HepG2 (cell line): Measurements from ENCODE around the gene TMEM273. TPM values are rescaled to one million over a fixed set of nuclear protein-coding genes. Genes with fewer than 3 reads are reported as not detected.

Source experiments
- ATAC-seq: fragments of 200-7000 bp; cut with Tn5 transposase; 3 replicates; pipeline ENCODE4 v1.9.1; 2020; ENCODE audit warnings: mild to moderate bottlenecking, moderate library complexity
- BruUV-seq: library from RNA; stranded (reverse); fragments of 400-500 nt; replicated peaks from 2 replicates; lab custom pipeline; 2021; lab: Mats Ljungman, UMichigan
- CTCF ChIA-PET: fragments of 300-600 bp; formaldehyde crosslinking; extraction: SDS; loops from one replicate; lab custom pipeline; 2021; ENCODE audit warnings: low total read pairs, inconsistent platforms, low intra/inter-chr PET ratio; lab: Yijun Ruan, JAX
- POLR2A ChIA-PET: fragments of 350-600 bp; sonication (Branson Sonifier 250); formaldehyde crosslinking; loops from one replicate; lab custom pipeline; 2020; ENCODE audit warnings: antibody characterized with exemption, inconsistent platforms; lab: Yijun Ruan, JAX
- DNase-seq: peaks from one replicate; pipeline ENCODE4 v3.0.0-alpha.2; 2015; ENCODE audit warnings: low spot score
- FAIRE-seq: peaks from 3 replicates; lab custom pipeline; 2011; peaks lifted over from hg19 to GRCh38; lab: Jason Lieb, UNC
- H2AFZ ChIP-seq: one replicate; pipeline ENCODE4 v1.6.1; 2011; ENCODE audit warnings: low read length, inconsistent platforms
- H3K27ac ChIP-seq: fragments of 300-600 bp; 3 replicates; pipeline ENCODE4 v1.8.0; 2011; ENCODE audit warnings: mixed run types, mild to moderate bottlenecking, mixed read lengths, low read length, inconsistent platforms; ENCODE audit not compliant: insufficient read depth; ENCODE audit errors: extremely low read length
- H3K27me3 ChIP-seq, 2 experiments: fragments of 200-600 bp in 1 of 2; 2 replicates in 1 of 2; 3 replicates in 1 of 2; pipeline versions ENCODE4 v1.6.0 to v1.8.0; 2011; ENCODE audit warnings: low read length in 2 of 2, mild to moderate bottlenecking in 2 of 2, moderate library complexity in 2 of 2, inconsistent platforms in 1 of 2; ENCODE audit not compliant: insufficient read depth in 2 of 2, control insufficient read depth in 1 of 2
- H3K36me3 ChIP-seq, 2 experiments: fragments of 200-600 bp in 1 of 2; replicated peaks in 1 of 2; 2 replicates in 1 of 2; 3 replicates in 1 of 2; pipeline versions ENCODE4 v1.5.1 to v1.8.0; 2011; ENCODE audit warnings: low read length in 2 of 2, inconsistent platforms in 1 of 2; ENCODE audit not compliant: insufficient read depth in 2 of 2, control insufficient read depth in 1 of 2
- H3K4me1 ChIP-seq: 2 replicates; pipeline ENCODE4 v1.5.1; 2012; ENCODE audit warnings: low read length, inconsistent platforms; ENCODE audit not compliant: insufficient read depth
- H3K4me2 ChIP-seq: 2 replicates; pipeline ENCODE4 v1.6.0; 2011; ENCODE audit warnings: low read depth, low read length, inconsistent platforms
- H3K4me3 ChIP-seq, 3 experiments: fragments of 200-600 bp in 1 of 3; sonication (generic), shearing (Covaris generic) in 1 of 3; replicated peaks in 1 of 3; 2 replicates each; pipeline ENCODE4 v1.5.1; 2011 to 2016; ENCODE audit warnings: low read length in 3 of 3, inconsistent platforms in 2 of 3, low read depth in 2 of 3, mild to moderate bottlenecking in 2 of 3, control low read depth in 1 of 3, mixed read lengths in 1 of 3; ENCODE audit not compliant: insufficient read depth in 1 of 3
- H3K79me2 ChIP-seq: one replicate; pipeline ENCODE4 v1.6.1; 2011; ENCODE audit warnings: low read length, inconsistent platforms; ENCODE audit not compliant: insufficient read depth
- H3K9ac ChIP-seq: 2 replicates; pipeline ENCODE4 v1.6.0; 2011; ENCODE audit warnings: mild to moderate bottlenecking, low read depth, low read length, inconsistent platforms; ENCODE audit not compliant: insufficient read depth
- H3K9me3 ChIP-seq: 2 replicates; pipeline ENCODE4 v1.5.1; 2012; ENCODE audit warnings: mild to moderate bottlenecking, low read length
- H4K20me1 ChIP-seq: 2 replicates; pipeline ENCODE4 v1.6.0; 2011; ENCODE audit warnings: inconsistent platforms, mild to moderate bottlenecking, low read length, moderate library complexity; ENCODE audit not compliant: insufficient read depth
- GRHL1 ChIP-seq: sonication (generic); formaldehyde crosslinking; conservative IDR thresholded peaks from 2 replicates; pipeline ENCODE4 v1.8.0; 2022; ENCODE audit warnings: missing genetic modification reagents
- JARID2 ChIP-seq: sonication (generic); formaldehyde crosslinking; IDR thresholded peaks from 2 replicates; pipeline ENCODE4 v1.8.1; 2023; ENCODE audit warnings: missing genetic modification reagents, inconsistent platforms; ENCODE audit not compliant: insufficient replicate concordance
- PCBP1 ChIP-seq: fragments of 200-400 bp; formaldehyde crosslinking; IDR thresholded peaks from 2 replicates; pipeline ENCODE4 v1.6.1; 2017; ENCODE audit warnings: mild to moderate bottlenecking, low read depth, low read length, borderline replicate concordance
- POLR2AphosphoS2 ChIP-seq: IDR thresholded peaks from 2 replicates; pipeline ENCODE4 v1.6.1; 2011; ENCODE audit warnings: low read depth, low read length, improper control_type of control experiment
- PRDM10 ChIP-seq: sonication (generic); formaldehyde crosslinking; IDR thresholded peaks from 2 replicates; pipeline ENCODE4 v1.4.0; 2020; ENCODE audit warnings: low read depth, missing genetic modification reagents
- PRPF4 ChIP-seq: fragments of 200-400 bp; formaldehyde crosslinking; IDR thresholded peaks from 2 replicates; pipeline ENCODE4 v1.6.1; 2016; ENCODE audit warnings: low read length, low read depth; ENCODE audit not compliant: poor library complexity, severe bottlenecking
- RBM39 ChIP-seq: fragments of 200-400 bp; formaldehyde crosslinking; IDR thresholded peaks from one replicate; pipeline ENCODE4 v1.6.1; 2018; ENCODE audit warnings: antibody characterized with exemption, mild to moderate bottlenecking, low read depth, low read length; ENCODE audit not compliant: poor library complexity, severe bottlenecking
- SIX4 ChIP-seq: sonication (generic); formaldehyde crosslinking; IDR thresholded peaks from 2 replicates; pipeline ENCODE4 v1.4.0; 2020; ENCODE audit warnings: missing genetic modification reagents
- SMARCC2 ChIP-seq: fragments of 450-650 bp; IDR thresholded peaks from 2 replicates; pipeline ENCODE4 v1.6.1; 2017; ENCODE audit warnings: antibody characterized with exemption, mild to moderate bottlenecking
- SNRNP70 ChIP-seq: fragments of 200-400 bp; formaldehyde crosslinking; IDR thresholded peaks from 2 replicates; pipeline ENCODE4 v1.6.1; 2017; ENCODE audit warnings: mild to moderate bottlenecking, low read depth, low read length, moderate library complexity
- YEATS4 ChIP-seq: sonication (generic); formaldehyde crosslinking; IDR thresholded peaks from 2 replicates; pipeline ENCODE4 v1.4.0; 2020; ENCODE audit warnings: missing genetic modification reagents, borderline replicate concordance
- ZKSCAN5 ChIP-seq: sonication (generic); formaldehyde crosslinking; IDR thresholded peaks from 2 replicates; pipeline ENCODE4 v1.5.1; 2020; ENCODE audit warnings: mild to moderate bottlenecking, missing genetic modification reagents
- ZNF383 ChIP-seq: sonication (generic); formaldehyde crosslinking; IDR thresholded peaks from 2 replicates; pipeline ENCODE4 v1.4.0; 2020; ENCODE audit warnings: missing genetic modification reagents, mild to moderate bottlenecking, borderline replicate concordance
- ZNF839 ChIP-seq: sonication (generic); formaldehyde crosslinking; IDR thresholded peaks from 2 replicates; pipeline ENCODE4 v1.4.0; 2020; ENCODE audit warnings: missing genetic modification reagents, mild to moderate bottlenecking, borderline replicate concordance
- ZNF883 ChIP-seq: sonication (generic); formaldehyde crosslinking; IDR thresholded peaks from 2 replicates; pipeline ENCODE4 v1.5.1; 2020; ENCODE audit warnings: mild to moderate bottlenecking, missing genetic modification reagents; ENCODE audit errors: not compliant biosample characterization
- WGBS: methylation state at CpG from one replicate; pipeline ENCODE4 v1.1.6; 2017; ENCODE audit warnings: low lambda C conversion rate; 5-methylcytosine and 5-hydroxymethylcytosine counted together
- in situ Hi-C: cut with HindIII; loops from 2 replicates; pipeline ENCODE4 v1.10.0; 2017; ENCODE audit warnings: low pct_unique_long_range_greater_than_20kb; ENCODE audit not compliant: extremely low pct_ligation_motif_present
- intact Hi-C: fragments of 100-400 bp; cut with micrococcal nuclease; formaldehyde crosslinking; loops from one replicate; pipeline ENCODE4 v1.10.0; 2022; ENCODE audit not compliant: unreplicated experiment
- polyA plus RNA-seq, 8 experiments: library from polyadenylated mRNA; depleted of rRNA in 3 of 8; stranded (reverse) in 7 of 8; unstranded in 1 of 8; fragments of >200 nt; fragmentation: Illumina TruSeq in 4 of 8; extraction: Trizol in 4 of 8; gene quantifications; 2 replicates each; pipeline versions ENCODE4 v1.2.1 to v1.2.3, GENCODE V29; 2011 to 2016; ENCODE audit warnings: low read depth in 4 of 8, missing spikeins in 1 of 8, mixed read lengths in 1 of 8; ENCODE audit not compliant: insufficient read depth in 1 of 8
- total RNA-seq, 5 experiments: library from RNA; depleted of rRNA; stranded (reverse); fragments of >200 nt; fragmentation: Illumina TruSeq; extraction: Trizol; gene quantifications; 2 replicates each; pipeline ENCODE4 v1.2.3, GENCODE V29; 2016; ENCODE audit warnings: low read depth in 1 of 5
- TF ChIP-seq, protein P1 (sequence below): sonication (generic); formaldehyde crosslinking; IDR thresholded peaks from 2 replicates; pipeline ENCODE4 v1.4.0; 2020; ENCODE audit warnings: missing genetic modification reagents

TMEM273 gene
- total and polyA plus RNA-seq, 2 of the 13 experiments (the other 11 are each of a cell fraction or from before 2014, with no cell fraction given): not detected

GRCh38 chr10:49182776-49183175 lies 5.4 kb downstream of the TMEM273 start (continued):
- TF ChIP-seq PRPF4 (no peak), ZNF839 (CRISPR knock-in tag) (no peak), JARID2 (CRISPR knock-in tag) (no peak), ZKSCAN5 (CRISPR knock-in tag) (no peak)
- TF ChIP-seq, all 625 proteins: peak for 0

DNA sequence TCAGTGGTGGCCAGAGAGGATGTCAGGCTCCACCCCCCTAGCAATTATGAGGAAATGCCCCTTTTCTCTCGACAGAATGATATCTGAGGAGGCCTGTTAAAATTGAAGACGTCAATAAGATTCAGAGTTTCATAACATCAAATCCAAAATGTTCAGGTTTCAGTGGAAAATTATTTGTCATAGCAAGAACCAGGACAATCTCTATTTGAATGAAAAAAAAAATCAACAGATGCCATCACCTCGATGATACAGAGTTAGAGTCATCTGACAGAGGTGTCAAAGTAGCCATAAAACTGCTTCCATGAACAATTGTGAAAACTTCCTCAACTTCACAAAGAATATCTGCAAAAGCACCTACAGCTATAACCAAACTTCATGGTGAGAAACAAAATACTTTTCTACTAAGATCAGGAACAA lies 7.7 kb downstream of the TMEM273 start:
- DNase-seq (no peak), ATAC-seq (no peak), FAIRE-seq (no peak)
- ChIA-PET POLR2A (no interaction called here), CTCF (no interaction called here)
- BruUV-seq: no TSS peak
- Histone ChIP-seq H3K9me3 (no peaks in the 10 kb centered on the region), H3K4me3 (no peak overlapping the region), H2AFZ (no peak overlapping the region), H3K27ac (no peak overlapping the region), H3K9ac (no peak overlapping the region), H3K36me3 (no peaks in the 10 kb centered on the region), H3K79me2 (no peaks in the 10 kb centered on the region), H3K27me3 (peaks cover 0 to 10% of the 10 kb centered on the region in 2 experiments; a peak in 2 of 5 replicates), H3K4me1 (no peaks in the 10 kb centered on the region), H4K20me1 (no peaks in the 10 kb centered on the region), H3K4me2 (no peak overlapping the region)
- WGBS: 0% methylated on average over 3 of the region's 3 CpGs
- intact Hi-C loops (no loop called here), in situ Hi-C loops (no loop called here)
- TF ChIP-seq, protein P1, sequence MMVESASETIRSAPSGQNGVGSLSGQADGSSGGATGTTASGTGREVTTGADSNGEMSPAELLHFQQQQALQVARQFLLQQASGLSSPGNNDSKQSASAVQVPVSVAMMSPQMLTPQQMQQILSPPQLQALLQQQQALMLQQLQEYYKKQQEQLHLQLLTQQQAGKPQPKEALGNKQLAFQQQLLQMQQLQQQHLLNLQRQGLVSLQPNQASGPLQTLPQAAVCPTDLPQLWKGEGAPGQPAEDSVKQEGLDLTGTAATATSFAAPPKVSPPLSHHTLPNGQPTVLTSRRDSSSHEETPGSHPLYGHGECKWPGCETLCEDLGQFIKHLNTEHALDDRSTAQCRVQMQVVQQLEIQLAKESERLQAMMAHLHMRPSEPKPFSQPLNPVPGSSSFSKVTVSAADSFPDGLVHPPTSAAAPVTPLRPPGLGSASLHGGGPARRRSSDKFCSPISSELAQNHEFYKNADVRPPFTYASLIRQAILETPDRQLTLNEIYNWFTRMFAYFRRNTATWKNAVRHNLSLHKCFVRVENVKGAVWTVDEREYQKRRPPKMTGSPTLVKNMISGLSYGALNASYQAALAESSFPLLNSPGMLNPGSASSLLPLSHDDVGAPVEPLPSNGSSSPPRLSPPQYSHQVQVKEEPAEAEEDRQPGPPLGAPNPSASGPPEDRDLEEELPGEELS: no peak
- no peak for TF ChIP-seq ZNF383 (CRISPR knock-in tag)
- TF ChIP-seq SIX4 (CRISPR knock-in tag): no peak
- TF ChIP-seq PCBP1: no peak
- no peak for TF ChIP-seq SMARCC2
- no peak for TF ChIP-seq POLR2AphosphoS2
- no peak for TF ChIP-seq RBM39
- no peak for TF ChIP-seq PRDM10 (CRISPR knock-in tag)
- TF ChIP-seq SNRNP70: no peak
- no peak for TF ChIP-seq ZNF883 (CRISPR knock-in tag)
- TF ChIP-seq YEATS4 (CRISPR knock-in tag): no peak
- no peak for TF ChIP-seq GRHL1
